ENCODE data around the gene FOXN1.

FOXN1 gene

GRCh38 chr17:28571361-28572122 is 65.4 kb downstream of the FOXN1 start, which contains the start of gene PIGS:
TSS of gene PIGS (minus strand) at chr17:28571524. CDS start at chr17:28571496, 28 bp downstream.
- Histone ChIP-seq H3K79me2 (ENCODE audit: control insufficient read depth, insufficient read depth, low read length) (peaks cover 2% of the 10 kb centered on the region), H3K4me2 (ENCODE audit: low read length) (peak within 1 kb of the TSS; percentile 99), H4K5ac (ENCODE audit: low read length) (no peak within 1 kb of the TSS), H3K4me3 (ENCODE audit: low read length) (peak within 1 kb of the TSS; percentile 64), H4K8ac (ENCODE audit: low read depth, low read length) (no peak within 1 kb of the TSS), H2BK15ac (replicated peaks; ENCODE audit: low read depth) (no peak within 1 kb of the TSS), H3K23ac (ENCODE audit: low read length) (peak within 1 kb of the TSS; percentile 74), H3K4me1 (ENCODE audit: control insufficient read depth, low read depth, low read length) (peaks cover 4% of the 10 kb centered on the region), H2AK5ac (ENCODE audit: low read length) (no peak within 1 kb of the TSS), H2BK5ac (ENCODE audit: low read length) (peak within 1 kb of the TSS; percentile 59), H3K27ac (ENCODE audit: low read depth, low read length) (no peak within 1 kb of the TSS), H3K4ac (ENCODE audit: low read depth, low read length) (no peak within 1 kb of the TSS), H3K36me3 (ENCODE audit: control insufficient read depth, insufficient read depth, low read length) (peaks cover 1% of the 10 kb centered on the region), H2BK120ac (ENCODE audit: low read depth, low read length) (no peak within 1 kb of the TSS), H3K56ac (ENCODE audit: low read length) (peak within 1 kb of the TSS; percentile 94), H3K27me3 (ENCODE audit: insufficient read depth, low read length, poor library complexity) (no peaks in the 10 kb centered on the region), H3K79me1 (ENCODE audit: low read length) (peaks cover 2% of the 10 kb centered on the region), H3K18ac (ENCODE audit: low read length) (no peak within 1 kb of the TSS), H3K9ac (ENCODE audit: low read length) (peak within 1 kb of the TSS; percentile 85)
- no CpG with 5 or more reads among the region's 49 CpGs for WGBS (ENCODE audit: extremely low coverage, insufficient coverage, low lambda C conversion rate)
- peak; percentile 97 for DNase-seq

DNA sequence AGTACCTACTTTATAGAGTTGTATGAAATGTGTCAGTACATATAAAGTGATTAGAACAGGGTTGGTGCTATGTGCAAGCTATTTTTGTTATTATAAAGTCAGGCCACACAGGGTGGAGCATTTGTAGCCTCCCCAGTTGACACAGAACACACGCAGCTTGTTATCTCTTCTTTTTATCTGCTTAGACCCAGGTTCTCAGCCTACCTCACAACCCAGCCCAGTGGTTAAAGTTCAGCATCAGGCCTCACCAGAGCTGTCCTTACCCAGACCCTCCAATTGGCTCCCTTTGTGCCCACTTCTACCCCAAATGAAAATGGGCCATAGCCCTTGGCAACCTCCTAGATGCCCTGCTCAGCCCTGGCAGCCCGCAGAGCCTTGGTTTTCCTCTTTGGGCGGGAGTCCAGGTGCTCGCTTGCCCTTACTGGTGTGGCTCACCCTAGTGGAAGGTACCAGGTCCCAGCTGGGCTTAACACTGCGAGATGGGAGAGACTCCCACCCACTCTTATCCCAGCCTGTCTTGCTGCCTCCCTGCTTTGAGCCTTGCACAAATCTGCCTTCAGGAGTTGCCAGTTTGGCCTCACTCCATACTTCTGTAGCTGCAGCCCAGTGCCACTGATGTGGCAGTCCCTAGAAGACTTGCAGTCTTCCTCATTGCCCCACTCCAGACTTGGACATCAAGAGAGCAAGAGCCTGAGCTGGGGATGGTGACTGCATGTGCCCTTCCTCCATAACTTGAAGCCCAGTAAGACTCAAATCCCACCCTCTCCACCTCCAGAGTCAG is 66.3 kb downstream of the FOXN1 start:
- peaks cover 1% of the 10 kb centered on the region for H3K36me3 ChIP-seq (ENCODE audit: control insufficient read depth, insufficient read depth, low read length)
- H2BK15ac ChIP-seq (replicated peaks; ENCODE audit: low read depth) = no peak overlapping the region
- no peak overlapping the region for H3K4me2 ChIP-seq (ENCODE audit: low read length)
- peaks cover 2% of the 10 kb centered on the region for H3K79me2 ChIP-seq (ENCODE audit: control insufficient read depth, insufficient read depth, low read length)
- H3K18ac ChIP-seq (ENCODE audit: low read length) = no peak overlapping the region
- WGBS (ENCODE audit: extremely low coverage, insufficient coverage, low lambda C conversion rate) = no CpG with 5 or more reads among the region's 5 CpGs
- H4K8ac ChIP-seq (ENCODE audit: low read depth, low read length) = no peak overlapping the region
- no peak overlapping the region for H3K27ac ChIP-seq (ENCODE audit: low read depth, low read length)
- H3K4me3 ChIP-seq (ENCODE audit: low read length) = no peak overlapping the region
- no peak overlapping the region for H2BK5ac ChIP-seq (ENCODE audit: low read length)
- H3K27me3 ChIP-seq (ENCODE audit: insufficient read depth, low read length, poor library complexity) = no peaks in the 10 kb centered on the region
- no peak overlapping the region for H4K5ac ChIP-seq (ENCODE audit: low read length)
- no peak overlapping the region for H2AK5ac ChIP-seq (ENCODE audit: low read length)
- H3K23ac ChIP-seq (ENCODE audit: low read length) = no peak overlapping the region
- no peak overlapping the region for H3K56ac ChIP-seq (ENCODE audit: low read length)
- no peak overlapping the region for H3K4ac ChIP-seq (ENCODE audit: low read depth, low read length)
- H3K4me1 ChIP-seq (ENCODE audit: control insufficient read depth, low read depth, low read length) = peaks cover 8% of the 10 kb centered on the region
- H3K9ac ChIP-seq (ENCODE audit: low read length) = no peak overlapping the region
- no peak for DNase-seq
- H3K79me1 ChIP-seq (ENCODE audit: low read length) = peaks cover 2% of the 10 kb centered on the region
- no peak overlapping the region for H2BK120ac ChIP-seq (ENCODE audit: low read depth, low read length)

DNA sequence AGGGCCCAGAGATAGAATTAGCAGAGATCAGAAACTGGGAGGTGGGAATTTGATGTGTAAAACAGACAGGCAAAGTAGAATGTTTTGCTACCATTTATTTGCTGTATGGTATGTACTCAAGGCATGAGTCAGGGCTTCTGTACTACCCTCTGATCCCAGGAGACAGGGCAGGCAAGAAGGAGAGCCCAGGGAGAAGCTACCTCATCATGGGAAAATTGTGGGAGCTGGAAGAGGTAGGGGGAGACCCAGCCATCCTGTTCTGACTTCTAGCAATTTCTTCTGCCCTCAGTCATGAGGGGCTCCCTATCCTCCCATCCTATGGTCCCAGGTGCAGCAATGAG is 66.9 kb downstream of the FOXN1 start:
- Histone ChIP-seq H2BK15ac (replicated peaks; ENCODE audit: low read depth) (no peak overlapping the region), H2AK5ac (ENCODE audit: low read length) (no peak overlapping the region), H3K36me3 (ENCODE audit: control insufficient read depth, insufficient read depth, low read length) (peaks cover 1% of the 10 kb centered on the region), H3K79me1 (ENCODE audit: low read length) (peaks cover 2% of the 10 kb centered on the region), H3K18ac (ENCODE audit: low read length) (no peak overlapping the region), H3K9ac (ENCODE audit: low read length) (no peak overlapping the region), H3K4me1 (ENCODE audit: control insufficient read depth, low read depth, low read length) (peaks cover 8% of the 10 kb centered on the region), H3K79me2 (ENCODE audit: control insufficient read depth, insufficient read depth, low read length) (peaks cover 2% of the 10 kb centered on the region), H3K4me3 (ENCODE audit: low read length) (no peak overlapping the region), H3K27me3 (ENCODE audit: insufficient read depth, low read length, poor library complexity) (no peaks in the 10 kb centered on the region), H4K5ac (ENCODE audit: low read length) (no peak overlapping the region), H3K4me2 (ENCODE audit: low read length) (no peak overlapping the region), H2BK120ac (ENCODE audit: low read depth, low read length) (no peak overlapping the region), H3K23ac (ENCODE audit: low read length) (no peak overlapping the region), H2BK5ac (ENCODE audit: low read length) (no peak overlapping the region), H3K56ac (ENCODE audit: low read length) (no peak overlapping the region), H4K8ac (ENCODE audit: low read depth, low read length) (no peak overlapping the region), H3K4ac (ENCODE audit: low read depth, low read length) (no peak overlapping the region), H3K27ac (ENCODE audit: low read depth, low read length) (no peak overlapping the region)
- no peak for DNase-seq

- H3K18ac ChIP-seq (ENCODE audit: low read length) = no peak overlapping the region
Measured at GRCh38 chr17:28573521-28573920, 67.4 kb downstream of the FOXN1 start.

GRCh38 chr17:28573966-28574480 is 67.9 kb downstream of the FOXN1 start:
- Histone ChIP-seq H3K79me1 (ENCODE audit: low read length) (peaks cover 2% of the 10 kb centered on the region), H3K4me2 (ENCODE audit: low read length) (no peak overlapping the region), H2BK15ac (replicated peaks; ENCODE audit: low read depth) (no peak overlapping the region), H3K27ac (ENCODE audit: low read depth, low read length) (no peak overlapping the region), H3K4me1 (ENCODE audit: control insufficient read depth, low read depth, low read length) (peaks cover 8% of the 10 kb centered on the region), H3K9ac (ENCODE audit: low read length) (no peak overlapping the region), H4K5ac (ENCODE audit: low read length) (no peak overlapping the region), H2AK5ac (ENCODE audit: low read length) (no peak overlapping the region), H3K4me3 (ENCODE audit: low read length) (no peak overlapping the region), H3K4ac (ENCODE audit: low read depth, low read length) (no peak overlapping the region), H3K27me3 (ENCODE audit: insufficient read depth, low read length, poor library complexity) (no peaks in the 10 kb centered on the region), H3K36me3 (ENCODE audit: control insufficient read depth, insufficient read depth, low read length) (peaks cover 9% of the 10 kb centered on the region), H3K79me2 (ENCODE audit: control insufficient read depth, insufficient read depth, low read length) (peaks cover 2% of the 10 kb centered on the region), H4K8ac (ENCODE audit: low read depth, low read length) (no peak overlapping the region), H2BK120ac (ENCODE audit: low read depth, low read length) (no peak overlapping the region), H3K56ac (ENCODE audit: low read length) (no peak overlapping the region), H3K23ac (ENCODE audit: low read length) (no peak overlapping the region), H2BK5ac (ENCODE audit: low read length) (no peak overlapping the region), H3K18ac (ENCODE audit: low read length) (no peak overlapping the region)
- WGBS (ENCODE audit: extremely low coverage, insufficient coverage, low lambda C conversion rate) = no CpG with 5 or more reads among the region's 6 CpGs
- DNase-seq = no peak

More at GRCh38 chr17:28573521-28573920, 67.4 kb downstream of the FOXN1 start:
- DNase-seq = no peak
- no peak overlapping the region for H2BK15ac ChIP-seq (replicated peaks; ENCODE audit: low read depth)
- peaks cover 2% of the 10 kb centered on the region for H3K79me2 ChIP-seq (ENCODE audit: control insufficient read depth, insufficient read depth, low read length)
- no peak overlapping the region for H3K23ac ChIP-seq (ENCODE audit: low read length)
- peaks cover 8% of the 10 kb centered on the region for H3K4me1 ChIP-seq (ENCODE audit: control insufficient read depth, low read depth, low read length)
- H3K27me3 ChIP-seq (ENCODE audit: insufficient read depth, low read length, poor library complexity) = no peaks in the 10 kb centered on the region
- H2BK120ac ChIP-seq (ENCODE audit: low read depth, low read length) = no peak overlapping the region
- H3K4ac ChIP-seq (ENCODE audit: low read depth, low read length) = no peak overlapping the region
- no peak overlapping the region for H3K27ac ChIP-seq (ENCODE audit: low read depth, low read length)
- H2BK5ac ChIP-seq (ENCODE audit: low read length) = no peak overlapping the region
- H3K9ac ChIP-seq (ENCODE audit: low read length) = no peak overlapping the region
- no CpG with 5 or more reads among the region's 9 CpGs for WGBS (ENCODE audit: extremely low coverage, insufficient coverage, low lambda C conversion rate)
- H3K79me1 ChIP-seq (ENCODE audit: low read length) = peaks cover 2% of the 10 kb centered on the region
- H3K36me3 ChIP-seq (ENCODE audit: control insufficient read depth, insufficient read depth, low read length) = peaks cover 5% of the 10 kb centered on the region
- H4K5ac ChIP-seq (ENCODE audit: low read length) = no peak overlapping the region
- no peak overlapping the region for H4K8ac ChIP-seq (ENCODE audit: low read depth, low read length)
- no peak overlapping the region for H2AK5ac ChIP-seq (ENCODE audit: low read length)
- H3K4me3 ChIP-seq (ENCODE audit: low read length) = no peak overlapping the region
- no peak overlapping the region for H3K4me2 ChIP-seq (ENCODE audit: low read length)
- no peak overlapping the region for H3K56ac ChIP-seq (ENCODE audit: low read length)
